GM23338 (cell line): ENCODE results near the gene NKX2-4. TPM values are rescaled to one million over a fixed set of nuclear protein-coding genes. Genes with fewer than 3 reads are reported as not detected.

Experiments
- ATAC-seq: fragments of 200-7000 bp; cut with Tn5 transposase; 3 replicates; pipeline ENCODE4 v1.9.1; 2020
- DNase-seq: peaks from one replicate; pipeline ENCODE4 v3.0.0-alpha.2; 2015; ENCODE audit warnings: low spot score
- H2AFZ ChIP-seq: fragments of 200-600 bp; sonication (generic); 2 replicates; pipeline ENCODE4 v1.8.0; 2016; ENCODE audit warnings: antibody characterized with exemption, mild to moderate bottlenecking, moderate library complexity
- H3F3A ChIP-seq: fragments of 200-600 bp; sonication (generic); replicated peaks from 2 replicates; pipeline ENCODE4 v1.8.0; 2017; ENCODE audit warnings: antibody characterized with exemption, mixed run types, low read depth
- H3K27ac ChIP-seq: fragments of 200-600 bp; sonication (generic); 2 replicates; pipeline ENCODE4 v1.6.1; 2016; ENCODE audit warnings: low read depth
- H3K27me3 ChIP-seq: fragments of 200-600 bp; sonication (generic); 2 replicates; pipeline ENCODE4 v1.8.0; 2016; ENCODE audit warnings: mild to moderate bottlenecking, mixed run types, moderate library complexity; ENCODE audit not compliant: insufficient read depth
- H3K36me3 ChIP-seq: fragments of 200-600 bp; sonication (generic); 2 replicates; pipeline ENCODE4 v1.8.0; 2016; ENCODE audit warnings: mild to moderate bottlenecking; ENCODE audit not compliant: insufficient read depth
- H3K4me1 ChIP-seq: fragments of 200-600 bp; sonication (generic); 2 replicates; pipeline ENCODE4 v1.8.0; 2016; ENCODE audit warnings: mild to moderate bottlenecking, moderate library complexity; ENCODE audit not compliant: insufficient read depth
- H3K4me2 ChIP-seq: fragments of 200-600 bp; sonication (generic); 2 replicates; pipeline ENCODE4 v1.7.1; 2017; ENCODE audit warnings: mixed run types
- H3K4me3 ChIP-seq: fragments of 200-600 bp; sonication (generic); 2 replicates; pipeline ENCODE4 v1.6.1; 2016; ENCODE audit warnings: mixed run types
- H3K79me2 ChIP-seq: fragments of 200-600 bp; sonication (generic); replicated peaks from 2 replicates; pipeline ENCODE4 v1.8.0; 2017; ENCODE audit warnings: mild to moderate bottlenecking; ENCODE audit not compliant: insufficient read depth
- H3K9me2 ChIP-seq: fragments of 200-600 bp; sonication (generic); 2 replicates; pipeline ENCODE4 v1.8.0; 2017; ENCODE audit not compliant: insufficient read depth
- H4K20me1 ChIP-seq: fragments of 200-600 bp; sonication (generic); replicated peaks from 2 replicates; pipeline ENCODE4 v1.8.0; 2017; ENCODE audit warnings: mild to moderate bottlenecking; ENCODE audit not compliant: insufficient read depth
- H3K27ac Mint-ChIP-seq: 2 replicates; pipeline ENCODE4 v1.8.0; 2020; ENCODE audit warnings: inconsistent platforms, mild to moderate bottlenecking, moderate library complexity, mixed read lengths
- H3K27me3 Mint-ChIP-seq: 3 replicates; pipeline ENCODE4 v1.8.0; 2022; ENCODE audit warnings: low read depth, mild to moderate bottlenecking, moderate library complexity, mixed read lengths, inconsistent platforms; ENCODE audit not compliant: insufficient read depth, poor library complexity
- H3K36me3 Mint-ChIP-seq: 3 replicates; pipeline ENCODE4 v1.8.0; 2021; ENCODE audit warnings: low read depth, mild to moderate bottlenecking, inconsistent platforms, moderate library complexity, mixed read lengths
- H3K4me1 Mint-ChIP-seq: 3 replicates; pipeline ENCODE4 v1.8.0; 2020; ENCODE audit warnings: mild to moderate bottlenecking, inconsistent platforms, mixed read lengths
- H3K4me3 Mint-ChIP-seq: 3 replicates; pipeline ENCODE4 v1.8.0; 2021; ENCODE audit warnings: moderate library complexity, mild to moderate bottlenecking, inconsistent platforms, mixed read lengths
- H3K9me3 Mint-ChIP-seq: 3 replicates; pipeline ENCODE4 v1.8.0; 2020; ENCODE audit warnings: moderate library complexity, mild to moderate bottlenecking, inconsistent platforms, mixed read lengths
- CREB1 ChIP-seq: fragments of 250-450 bp; sonication (Bioruptor Pico); IDR thresholded peaks from 2 replicates; pipeline ENCODE4 v1.5.0; 2020; ENCODE audit warnings: low read depth, mild to moderate bottlenecking, moderate library complexity
- EZH2 ChIP-seq: fragments of 200-600 bp; sonication (generic); IDR thresholded peaks from one replicate; pipeline ENCODE4 v1.8.0; 2017; ENCODE audit warnings: antibody characterized with exemption, mild to moderate bottlenecking, low read depth; ENCODE audit not compliant: unreplicated experiment
- EZH2phosphoT487 ChIP-seq: fragments of 200-600 bp; sonication (generic); IDR thresholded peaks from one replicate; pipeline ENCODE4 v1.8.1; 2018; ENCODE audit warnings: antibody characterized with exemption; ENCODE audit not compliant: unreplicated experiment
- JUNB ChIP-seq: IDR thresholded peaks from one replicate; pipeline ENCODE4 v1.6.1; 2016; ENCODE audit warnings: antibody characterized with exemption; ENCODE audit not compliant: unreplicated experiment
- NANOG ChIP-seq: IDR thresholded peaks from 2 replicates; pipeline ENCODE4 v1.6.1; 2016; ENCODE audit warnings: antibody characterized with exemption, borderline replicate concordance
- POLR2AphosphoS5 ChIP-seq: IDR thresholded peaks from 2 replicates; pipeline ENCODE4 v1.6.1; 2016; ENCODE audit warnings: antibody characterized with exemption, low read depth
- STAT1 ChIP-seq: IDR thresholded peaks from one replicate; pipeline ENCODE4 v1.6.1; 2016; ENCODE audit warnings: antibody characterized with exemption; ENCODE audit not compliant: unreplicated experiment
- ZNF114 ChIP-seq: fragments of 250-450 bp; sonication (Bioruptor Pico); IDR thresholded peaks from 2 replicates; pipeline ENCODE4 v1.5.0; 2020; ENCODE audit warnings: mild to moderate bottlenecking, moderate library complexity
- ZNF331 ChIP-seq: fragments of 250-450 bp; sonication (Bioruptor Pico); IDR thresholded peaks from 2 replicates; pipeline ENCODE4 v1.5.0; 2020; ENCODE audit warnings: low read depth, mild to moderate bottlenecking, moderate library complexity
- polyA plus RNA-seq: library from polyadenylated mRNA; unstranded; fragments of >200 nt; fragmentation: Nextera tagmentation; extraction: Ambion mirVana; gene quantifications from 2 replicates; pipeline ENCODE4 v1.2.1, GENCODE V29; 2016
- total RNA-seq: library from RNA; depleted of rRNA; stranded (reverse); fragments of >200 nt; shearing (Covaris generic); gene quantifications from 2 replicates; pipeline ENCODE4 v1.2.3, GENCODE V29; 2014
- TF ChIP-seq, protein P1 (sequence below): fragments of 250-450 bp; sonication (Bioruptor Pico); IDR thresholded peaks from 2 replicates; pipeline ENCODE4 v1.5.0; 2020; ENCODE audit warnings: mild to moderate bottlenecking, moderate library complexity
- TF ChIP-seq, protein P2 (sequence below): IDR thresholded peaks from 2 replicates; pipeline ENCODE4 v1.6.1; 2016; ENCODE audit warnings: antibody characterized with exemption
- TF ChIP-seq, protein P3 (sequence below), 2 experiments: fragments of 200-600 bp in 1 of 2; sonication (generic) in 1 of 2; conservative IDR thresholded peaks; 2 replicates each; pipeline versions ENCODE4 v1.5.1 to v1.6.1; 2016 to 2017; ENCODE audit warnings: antibody characterized with exemption in 2 of 2, low read depth in 2 of 2, mild to moderate bottlenecking in 2 of 2, moderate library complexity in 1 of 2
- TF ChIP-seq, protein P4 (sequence below): IDR thresholded peaks from one replicate; pipeline ENCODE4 v1.6.1; 2018; ENCODE audit warnings: antibody characterized with exemption; ENCODE audit not compliant: unreplicated experiment

Gene NKX2-4
- total and polyA plus RNA-seq, 2 experiments from 2014 or later, result 0.61 to 2.1 TPM

DNA sequence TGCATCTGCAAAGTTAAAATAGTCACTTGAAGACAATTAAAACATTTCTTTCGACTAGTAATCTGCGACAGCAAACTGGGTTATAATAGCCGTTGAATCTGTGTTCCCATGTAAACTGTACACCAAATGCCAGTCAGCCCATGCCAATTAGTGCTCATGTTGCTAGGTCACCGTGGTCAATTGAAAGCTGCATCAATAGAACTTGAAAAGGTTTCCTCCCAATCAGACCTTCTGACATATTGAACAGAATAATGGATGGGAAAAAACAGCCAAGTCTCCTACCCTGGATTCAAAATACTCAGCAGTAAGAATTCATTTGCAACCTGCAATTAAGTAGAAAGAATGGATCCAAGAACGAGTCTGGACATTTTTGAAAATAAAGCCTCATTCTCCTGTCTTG, 11.2 kb downstream of the NKX2-4 start:
- no peak overlapping the region for H3K4me3 Mint-ChIP-seq
- no peak for DNase-seq
- Histone ChIP-seq H4K20me1 (peaks cover 10% of the 10 kb centered on the region), H3K4me2 (no peak overlapping the region), H3K79me2 (no peaks in the 10 kb centered on the region), H3K9me2 (no peaks in the 10 kb centered on the region), H2AFZ (no peak overlapping the region), H3K4me1 (peaks cover 11% of the 10 kb centered on the region; the same call in 1 of the 2 replicates), H3K36me3 (peaks cover 12% of the 10 kb centered on the region), H3F3A (no peaks in the 10 kb centered on the region), H3K27me3 (peaks cover 16% of the 10 kb centered on the region), H3K27ac (no peak overlapping the region), H3K4me3 (no peak overlapping the region)
- H3K9me3 Mint-ChIP-seq, result no peaks in the 10 kb centered on the region
- no peak for TF ChIP-seq POLR2AphosphoS5
- TF ChIP-seq ZNF114 (CRISPR knock-in tag), result no peak
- TF ChIP-seq, protein P1, sequence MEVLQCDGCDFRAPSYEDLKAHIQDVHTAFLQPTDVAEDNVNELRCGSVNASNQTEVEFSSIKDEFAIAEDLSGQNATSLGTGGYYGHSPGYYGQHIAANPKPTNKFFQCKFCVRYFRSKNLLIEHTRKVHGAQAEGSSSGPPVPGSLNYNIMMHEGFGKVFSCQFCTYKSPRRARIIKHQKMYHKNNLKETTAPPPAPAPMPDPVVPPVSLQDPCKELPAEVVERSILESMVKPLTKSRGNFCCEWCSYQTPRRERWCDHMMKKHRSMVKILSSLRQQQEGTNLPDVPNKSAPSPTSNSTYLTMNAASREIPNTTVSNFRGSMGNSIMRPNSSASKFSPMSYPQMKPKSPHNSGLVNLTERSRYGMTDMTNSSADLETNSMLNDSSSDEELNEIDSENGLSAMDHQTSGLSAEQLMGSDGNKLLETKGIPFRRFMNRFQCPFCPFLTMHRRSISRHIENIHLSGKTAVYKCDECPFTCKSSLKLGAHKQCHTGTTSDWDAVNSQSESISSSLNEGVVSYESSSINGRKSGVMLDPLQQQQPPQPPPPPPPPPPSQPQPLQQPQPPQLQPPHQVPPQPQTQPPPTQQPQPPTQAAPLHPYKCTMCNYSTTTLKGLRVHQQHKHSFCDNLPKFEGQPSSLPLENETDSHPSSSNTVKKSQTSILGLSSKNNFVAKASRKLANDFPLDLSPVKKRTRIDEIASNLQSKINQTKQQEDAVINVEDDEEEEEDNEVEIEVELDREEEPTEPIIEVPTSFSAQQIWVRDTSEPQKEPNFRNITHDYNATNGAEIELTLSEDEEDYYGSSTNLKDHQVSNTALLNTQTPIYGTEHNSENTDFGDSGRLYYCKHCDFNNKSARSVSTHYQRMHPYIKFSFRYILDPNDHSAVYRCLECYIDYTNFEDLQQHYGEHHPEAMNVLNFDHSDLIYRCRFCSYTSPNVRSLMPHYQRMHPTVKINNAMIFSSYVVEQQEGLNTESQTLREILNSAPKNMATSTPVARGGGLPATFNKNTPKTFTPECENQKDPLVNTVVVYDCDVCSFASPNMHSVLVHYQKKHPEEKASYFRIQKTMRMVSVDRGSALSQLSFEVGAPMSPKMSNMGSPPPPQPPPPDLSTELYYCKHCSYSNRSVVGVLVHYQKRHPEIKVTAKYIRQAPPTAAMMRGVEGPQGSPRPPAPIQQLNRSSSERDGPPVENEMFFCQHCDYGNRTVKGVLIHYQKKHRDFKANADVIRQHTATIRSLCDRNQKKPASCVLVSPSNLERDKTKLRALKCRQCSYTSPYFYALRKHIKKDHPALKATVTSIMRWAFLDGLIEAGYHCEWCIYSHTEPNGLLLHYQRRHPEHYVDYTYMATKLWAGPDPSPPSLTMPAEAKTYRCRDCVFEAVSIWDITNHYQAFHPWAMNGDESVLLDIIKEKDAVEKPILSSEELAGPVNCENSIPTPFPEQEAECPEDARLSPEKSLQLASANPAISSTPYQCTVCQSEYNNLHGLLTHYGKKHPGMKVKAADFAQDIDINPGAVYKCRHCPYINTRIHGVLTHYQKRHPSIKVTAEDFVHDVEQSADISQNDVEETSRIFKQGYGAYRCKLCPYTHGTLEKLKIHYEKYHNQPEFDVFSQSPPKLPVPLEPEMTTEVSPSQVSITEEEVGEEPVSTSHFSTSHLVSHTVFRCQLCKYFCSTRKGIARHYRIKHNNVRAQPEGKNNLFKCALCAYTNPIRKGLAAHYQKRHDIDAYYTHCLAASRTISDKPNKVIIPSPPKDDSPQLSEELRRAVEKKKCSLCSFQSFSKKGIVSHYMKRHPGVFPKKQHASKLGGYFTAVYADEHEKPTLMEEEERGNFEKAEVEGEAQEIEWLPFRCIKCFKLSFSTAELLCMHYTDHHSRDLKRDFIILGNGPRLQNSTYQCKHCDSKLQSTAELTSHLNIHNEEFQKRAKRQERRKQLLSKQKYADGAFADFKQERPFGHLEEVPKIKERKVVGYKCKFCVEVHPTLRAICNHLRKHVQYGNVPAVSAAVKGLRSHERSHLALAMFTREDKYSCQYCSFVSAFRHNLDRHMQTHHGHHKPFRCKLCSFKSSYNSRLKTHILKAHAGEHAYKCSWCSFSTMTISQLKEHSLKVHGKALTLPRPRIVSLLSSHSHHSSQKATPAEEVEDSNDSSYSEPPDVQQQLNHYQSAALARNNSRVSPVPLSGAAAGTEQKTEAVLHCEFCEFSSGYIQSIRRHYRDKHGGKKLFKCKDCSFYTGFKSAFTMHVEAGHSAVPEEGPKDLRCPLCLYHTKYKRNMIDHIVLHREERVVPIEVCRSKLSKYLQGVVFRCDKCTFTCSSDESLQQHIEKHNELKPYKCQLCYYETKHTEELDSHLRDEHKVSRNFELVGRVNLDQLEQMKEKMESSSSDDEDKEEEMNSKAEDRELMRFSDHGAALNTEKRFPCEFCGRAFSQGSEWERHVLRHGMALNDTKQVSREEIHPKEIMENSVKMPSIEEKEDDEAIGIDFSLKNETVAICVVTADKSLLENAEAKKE (CRISPR knock-in tag), result no peak
- TF ChIP-seq EZH2phosphoT487, result no peak
- no peak for TF ChIP-seq NANOG
- no peak for TF ChIP-seq JUNB
- TF ChIP-seq, protein P2, sequence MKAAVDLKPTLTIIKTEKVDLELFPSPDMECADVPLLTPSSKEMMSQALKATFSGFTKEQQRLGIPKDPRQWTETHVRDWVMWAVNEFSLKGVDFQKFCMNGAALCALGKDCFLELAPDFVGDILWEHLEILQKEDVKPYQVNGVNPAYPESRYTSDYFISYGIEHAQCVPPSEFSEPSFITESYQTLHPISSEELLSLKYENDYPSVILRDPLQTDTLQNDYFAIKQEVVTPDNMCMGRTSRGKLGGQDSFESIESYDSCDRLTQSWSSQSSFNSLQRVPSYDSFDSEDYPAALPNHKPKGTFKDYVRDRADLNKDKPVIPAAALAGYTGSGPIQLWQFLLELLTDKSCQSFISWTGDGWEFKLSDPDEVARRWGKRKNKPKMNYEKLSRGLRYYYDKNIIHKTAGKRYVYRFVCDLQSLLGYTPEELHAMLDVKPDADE, result no peak
- no peak for TF ChIP-seq EZH2
- no peak for TF ChIP-seq STAT1
- TF ChIP-seq CREB1 (CRISPR knock-in tag), result no peak
- TF ChIP-seq, protein P3, sequence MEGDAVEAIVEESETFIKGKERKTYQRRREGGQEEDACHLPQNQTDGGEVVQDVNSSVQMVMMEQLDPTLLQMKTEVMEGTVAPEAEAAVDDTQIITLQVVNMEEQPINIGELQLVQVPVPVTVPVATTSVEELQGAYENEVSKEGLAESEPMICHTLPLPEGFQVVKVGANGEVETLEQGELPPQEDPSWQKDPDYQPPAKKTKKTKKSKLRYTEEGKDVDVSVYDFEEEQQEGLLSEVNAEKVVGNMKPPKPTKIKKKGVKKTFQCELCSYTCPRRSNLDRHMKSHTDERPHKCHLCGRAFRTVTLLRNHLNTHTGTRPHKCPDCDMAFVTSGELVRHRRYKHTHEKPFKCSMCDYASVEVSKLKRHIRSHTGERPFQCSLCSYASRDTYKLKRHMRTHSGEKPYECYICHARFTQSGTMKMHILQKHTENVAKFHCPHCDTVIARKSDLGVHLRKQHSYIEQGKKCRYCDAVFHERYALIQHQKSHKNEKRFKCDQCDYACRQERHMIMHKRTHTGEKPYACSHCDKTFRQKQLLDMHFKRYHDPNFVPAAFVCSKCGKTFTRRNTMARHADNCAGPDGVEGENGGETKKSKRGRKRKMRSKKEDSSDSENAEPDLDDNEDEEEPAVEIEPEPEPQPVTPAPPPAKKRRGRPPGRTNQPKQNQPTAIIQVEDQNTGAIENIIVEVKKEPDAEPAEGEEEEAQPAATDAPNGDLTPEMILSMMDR (conservative IDR thresholded peaks at IDR 0.05; ENCODE audit: low read depth in 2 of 2), result no peak
- no peak for TF ChIP-seq ZNF331 (CRISPR knock-in tag)
- TF ChIP-seq, protein P4, sequence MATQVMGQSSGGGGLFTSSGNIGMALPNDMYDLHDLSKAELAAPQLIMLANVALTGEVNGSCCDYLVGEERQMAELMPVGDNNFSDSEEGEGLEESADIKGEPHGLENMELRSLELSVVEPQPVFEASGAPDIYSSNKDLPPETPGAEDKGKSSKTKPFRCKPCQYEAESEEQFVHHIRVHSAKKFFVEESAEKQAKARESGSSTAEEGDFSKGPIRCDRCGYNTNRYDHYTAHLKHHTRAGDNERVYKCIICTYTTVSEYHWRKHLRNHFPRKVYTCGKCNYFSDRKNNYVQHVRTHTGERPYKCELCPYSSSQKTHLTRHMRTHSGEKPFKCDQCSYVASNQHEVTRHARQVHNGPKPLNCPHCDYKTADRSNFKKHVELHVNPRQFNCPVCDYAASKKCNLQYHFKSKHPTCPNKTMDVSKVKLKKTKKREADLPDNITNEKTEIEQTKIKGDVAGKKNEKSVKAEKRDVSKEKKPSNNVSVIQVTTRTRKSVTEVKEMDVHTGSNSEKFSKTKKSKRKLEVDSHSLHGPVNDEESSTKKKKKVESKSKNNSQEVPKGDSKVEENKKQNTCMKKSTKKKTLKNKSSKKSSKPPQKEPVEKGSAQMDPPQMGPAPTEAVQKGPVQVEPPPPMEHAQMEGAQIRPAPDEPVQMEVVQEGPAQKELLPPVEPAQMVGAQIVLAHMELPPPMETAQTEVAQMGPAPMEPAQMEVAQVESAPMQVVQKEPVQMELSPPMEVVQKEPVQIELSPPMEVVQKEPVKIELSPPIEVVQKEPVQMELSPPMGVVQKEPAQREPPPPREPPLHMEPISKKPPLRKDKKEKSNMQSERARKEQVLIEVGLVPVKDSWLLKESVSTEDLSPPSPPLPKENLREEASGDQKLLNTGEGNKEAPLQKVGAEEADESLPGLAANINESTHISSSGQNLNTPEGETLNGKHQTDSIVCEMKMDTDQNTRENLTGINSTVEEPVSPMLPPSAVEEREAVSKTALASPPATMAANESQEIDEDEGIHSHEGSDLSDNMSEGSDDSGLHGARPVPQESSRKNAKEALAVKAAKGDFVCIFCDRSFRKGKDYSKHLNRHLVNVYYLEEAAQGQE, result no peak
- H3K27ac Mint-ChIP-seq, result no peak overlapping the region
- peaks cover 29% of the 10 kb centered on the region; the same call in 2 of the 3 replicates for H3K36me3 Mint-ChIP-seq
- peaks cover 6% of the 10 kb centered on the region for H3K27me3 Mint-ChIP-seq
- no peak for ATAC-seq
- H3K4me1 Mint-ChIP-seq, result peaks cover 6% of the 10 kb centered on the region; the same call in 2 of the 3 replicates
